Measurements from ENCODE around the gene SPRR2F. TPM values are rescaled to one million over a fixed set of nuclear protein-coding genes. Genes with fewer than 3 reads are reported as not detected.

Gene SPRR2F
- total and polyA plus RNA-seq, 2 donors (not counting 1 experiment from before 2014, with no cell fraction given): not detected

DNA sequence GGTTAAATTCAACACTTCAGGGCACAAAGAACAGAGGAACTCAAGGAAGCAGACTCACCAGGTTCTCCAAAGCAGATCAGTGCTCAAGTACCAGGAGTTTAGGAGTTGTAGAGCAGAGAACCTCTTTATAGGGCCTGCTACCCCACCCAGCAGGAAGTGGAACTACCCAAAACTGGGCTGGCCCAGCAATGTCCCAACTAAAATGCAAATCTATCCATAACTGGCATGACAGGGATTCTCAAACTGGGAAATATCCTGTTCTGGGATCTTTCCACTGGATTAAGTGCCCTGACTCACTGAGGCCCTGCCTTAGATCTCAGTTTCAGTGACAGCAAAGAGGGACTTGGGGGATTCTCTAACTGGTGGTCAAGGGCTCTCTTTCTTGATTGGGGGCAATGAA, 18.9 kb downstream of the SPRR2F start, which contains the start of gene SPRR2E:
SPRR2E (minus strand) TSS at position 101 of the 400 bp plus-strand sequence. CDS start 775 bp downstream, outside the sequence.
- Histone ChIP-seq H3K27me3 (ENCODE audit: control insufficient read depth, insufficient read depth, low read length) (no peaks in the 10 kb centered on the region), H3K9ac (ENCODE audit: insufficient read depth, low read length) (no peak within 1 kb of the TSS)
- TF ChIP-seq CTCF (conservative IDR thresholded peaks at IDR 0.05 in 1 of 2, IDR thresholded peaks at IDR 0.05 in 1 of 2; ENCODE audit: low read depth in 1 of 2, low read length in 2 of 2): no peak
- no peak for TF ChIP-seq EZH2 (IDR thresholded peaks at IDR 0.05; ENCODE audit: low read length, missing control alignments)

DNA sequence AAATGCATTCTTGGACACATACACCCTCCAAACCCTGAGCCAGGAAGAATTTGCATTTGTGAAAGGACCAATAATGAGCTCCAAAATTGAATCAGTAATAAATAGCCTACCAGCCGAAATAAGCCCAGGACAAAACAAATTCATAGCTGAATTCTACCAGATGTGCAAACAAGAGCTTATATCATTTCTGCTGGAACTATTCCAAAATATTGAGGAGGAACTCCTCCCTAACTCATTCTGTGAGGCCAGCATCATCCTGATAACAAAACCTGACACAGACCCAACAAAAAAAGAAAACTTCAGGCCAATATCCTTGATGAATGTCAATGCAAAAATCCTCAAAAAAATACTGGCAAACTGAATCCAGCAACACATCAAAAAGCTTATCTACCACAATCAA, 25.7 kb downstream of the SPRR2F start:
- no peaks in the 10 kb centered on the region for H3K4me1 ChIP-seq (ENCODE audit: control insufficient read depth, extremely low read depth, insufficient read depth, low read length)
- no peak overlapping the region for H2AFZ ChIP-seq (ENCODE audit: low read length)
- H4K20me1 ChIP-seq (ENCODE audit: control insufficient read depth, extremely low read depth, insufficient read depth, low read length): no peaks in the 10 kb centered on the region
- H3K27me3 ChIP-seq (ENCODE audit: control insufficient read depth, insufficient read depth, low read length): no peaks in the 10 kb centered on the region
- no peak overlapping the region for H3K9ac ChIP-seq (ENCODE audit: insufficient read depth, low read length)
- no peaks in the 10 kb centered on the region for H3K36me3 ChIP-seq (ENCODE audit: control insufficient read depth, insufficient read depth, low read length)
- H3K9me3 ChIP-seq (ENCODE audit: control insufficient read depth, insufficient read depth, low read depth, low read length): no peaks in the 10 kb centered on the region
- no peaks in the 10 kb centered on the region for H3K79me2 ChIP-seq (ENCODE audit: control insufficient read depth, insufficient read depth, low read length)
- no peak overlapping the region for H3K27ac ChIP-seq (ENCODE audit: insufficient read depth, low read length)
- TF ChIP-seq CTCF (conservative IDR thresholded peaks at IDR 0.05 in 1 of 2, IDR thresholded peaks at IDR 0.05 in 1 of 2; ENCODE audit: low read depth in 1 of 2, low read length in 2 of 2) (no peak), EZH2 (IDR thresholded peaks at IDR 0.05; ENCODE audit: low read length, missing control alignments) (no peak)
- H3K4me2 ChIP-seq (ENCODE audit: extremely low read depth, insufficient read depth, low read length): no peak overlapping the region
- no peak overlapping the region for H3K4me3 ChIP-seq (replicated peaks in 1 of 4; ENCODE audit: control extremely low read depth in 1 of 4, insufficient read depth in 1 of 4, low read depth in 3 of 4, low read length in 4 of 4)
- DNase-seq (ENCODE audit: low read depth in 2 of 2): no peak

More for the DNA sequence above, 18.9 kb downstream of the SPRR2F start, which contains the start of gene SPRR2E:
- H3K27ac ChIP-seq (ENCODE audit: insufficient read depth, low read length): no peak within 1 kb of the TSS
- no peak within 1 kb of the TSS for H3K4me2 ChIP-seq (ENCODE audit: extremely low read depth, insufficient read depth, low read length)
- no peak for DNase-seq (ENCODE audit: low read depth in 2 of 2)
- H2AFZ ChIP-seq (ENCODE audit: low read length): no peak within 1 kb of the TSS
- H3K4me3 ChIP-seq (replicated peaks in 1 of 4; ENCODE audit: control extremely low read depth in 1 of 4, insufficient read depth in 1 of 4, low read depth in 3 of 4, low read length in 4 of 4): no peak within 1 kb of the TSS
- no peaks in the 10 kb centered on the region for H3K9me3 ChIP-seq (ENCODE audit: control insufficient read depth, insufficient read depth, low read depth, low read length)
- no peaks in the 10 kb centered on the region for H3K4me1 ChIP-seq (ENCODE audit: control insufficient read depth, extremely low read depth, insufficient read depth, low read length)
- no peaks in the 10 kb centered on the region for H4K20me1 ChIP-seq (ENCODE audit: control insufficient read depth, extremely low read depth, insufficient read depth, low read length)
- no peaks in the 10 kb centered on the region for H3K36me3 ChIP-seq (ENCODE audit: control insufficient read depth, insufficient read depth, low read length)
- H3K79me2 ChIP-seq (ENCODE audit: control insufficient read depth, insufficient read depth, low read length): no peaks in the 10 kb centered on the region

DNA sequence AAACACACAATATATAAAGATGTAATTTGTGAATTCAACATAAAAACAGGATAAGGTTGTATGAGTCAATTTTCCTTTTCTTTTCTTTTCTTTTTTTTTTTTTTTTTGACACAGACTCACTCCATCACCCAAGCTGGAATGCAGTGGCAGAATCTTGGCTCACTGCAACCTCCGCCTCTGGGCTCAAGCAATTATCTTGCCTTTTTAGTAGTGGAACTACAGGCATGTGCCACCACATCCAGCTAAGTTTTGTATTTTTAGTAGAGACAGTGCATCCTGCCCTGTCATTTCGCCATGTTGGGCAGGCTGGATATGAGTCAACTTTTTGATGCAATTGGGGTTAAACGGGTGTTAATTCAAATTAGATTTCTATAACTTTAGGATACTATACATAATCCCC, 31.6 kb downstream of the SPRR2F start:
- Histone ChIP-seq H3K9me3 (ENCODE audit: control insufficient read depth, insufficient read depth, low read depth, low read length) (no peaks in the 10 kb centered on the region), H3K9ac (ENCODE audit: insufficient read depth, low read length) (no peak overlapping the region), H4K20me1 (ENCODE audit: control insufficient read depth, extremely low read depth, insufficient read depth, low read length) (no peaks in the 10 kb centered on the region), H3K27me3 (ENCODE audit: control insufficient read depth, insufficient read depth, low read length) (no peaks in the 10 kb centered on the region), H3K4me2 (ENCODE audit: extremely low read depth, insufficient read depth, low read length) (no peak overlapping the region), H3K79me2 (ENCODE audit: control insufficient read depth, insufficient read depth, low read length) (no peaks in the 10 kb centered on the region), H3K36me3 (ENCODE audit: control insufficient read depth, insufficient read depth, low read length) (no peaks in the 10 kb centered on the region), H3K4me3 (replicated peaks in 1 of 4; ENCODE audit: control extremely low read depth in 1 of 4, insufficient read depth in 1 of 4, low read depth in 3 of 4, low read length in 4 of 4) (no peak overlapping the region), H3K4me1 (ENCODE audit: control insufficient read depth, extremely low read depth, insufficient read depth, low read length) (no peaks in the 10 kb centered on the region), H2AFZ (ENCODE audit: low read length) (no peak overlapping the region), H3K27ac (ENCODE audit: insufficient read depth, low read length) (no peak overlapping the region)
- DNase-seq (ENCODE audit: low read depth in 2 of 2): peak in 1 of 2 donors; percentile 19
- TF ChIP-seq CTCF (conservative IDR thresholded peaks at IDR 0.05 in 1 of 2, IDR thresholded peaks at IDR 0.05 in 1 of 2; ENCODE audit: low read depth in 1 of 2, low read length in 2 of 2): no peak
- no peak for TF ChIP-seq EZH2 (IDR thresholded peaks at IDR 0.05; ENCODE audit: low read length, missing control alignments)

Data from fibroblast of lung (primary cell).